ENCODE results near the gene NACC2. TPM values are rescaled to one million over a fixed set of nuclear protein-coding genes. Genes with fewer than 3 reads are reported as not detected.
"Not testable (repeated sequence)": the region's sequence is repeated elsewhere in the genome, so short reads cannot be mapped to it uniquely, and the experiment has no call there.

Gene NACC2
- total RNA-seq, 1 donor from 2014 or later: 34.0 TPM

DNA sequence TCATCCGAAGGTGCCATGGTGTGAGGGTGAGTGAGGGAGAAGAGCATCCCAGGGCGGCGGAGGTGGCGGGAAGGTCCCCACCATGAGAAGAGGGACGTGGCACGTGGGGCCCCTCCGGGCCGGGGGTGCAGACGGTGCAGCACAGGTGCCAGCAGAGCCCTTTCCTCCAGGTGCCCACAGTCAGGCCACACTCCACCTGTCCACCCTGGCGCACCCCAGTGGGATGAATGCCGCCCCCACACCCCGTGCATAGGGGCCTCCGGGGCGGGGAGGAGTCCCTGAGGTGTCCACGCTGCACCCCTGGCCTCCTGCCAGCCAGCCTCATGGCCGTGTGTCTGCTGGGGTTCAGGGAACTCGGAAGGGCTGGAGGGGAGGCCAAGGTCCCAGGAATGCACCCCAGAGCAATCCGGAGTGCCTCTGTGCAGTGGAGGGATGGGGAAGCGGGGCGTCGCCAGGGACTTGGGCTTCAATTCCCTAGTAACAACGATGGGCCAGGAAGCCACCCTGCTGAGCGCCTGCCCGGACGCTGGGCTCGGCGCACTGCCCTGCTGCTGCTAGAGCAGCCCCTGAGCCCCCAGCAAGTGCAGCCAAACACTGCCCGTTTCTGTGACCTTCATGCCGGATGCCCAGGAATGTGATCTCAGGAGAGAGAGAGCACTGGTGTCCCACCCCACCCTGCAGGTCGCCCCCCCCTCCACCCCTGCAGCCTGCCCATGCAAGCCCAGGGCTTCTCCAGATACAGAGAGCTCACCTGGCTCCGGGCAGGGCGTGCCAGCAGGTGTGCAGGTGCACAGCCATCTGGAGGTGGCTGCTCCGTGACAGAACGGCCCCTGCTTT, 8.8 kb upstream of the NACC2 start:
- no peaks in the 10 kb centered on the region for H3K9me3 Mint-ChIP-seq (ENCODE audit: unreplicated experiment)
- H3K9me3 ChIP-seq (ENCODE audit: insufficient read depth, low read depth, low read length): no peaks in the 10 kb centered on the region
- no peak overlapping the region for H3K4me2 ChIP-seq (ENCODE audit: low read length)
- H3K79me2 ChIP-seq (ENCODE audit: insufficient read depth, low read length): no peaks in the 10 kb centered on the region
- H3K4me1 Mint-ChIP-seq (ENCODE audit: low read depth, unreplicated experiment): peaks cover 14% of the 10 kb centered on the region
- no peak overlapping the region for H3K4me3 ChIP-seq (ENCODE audit: insufficient read depth, low read depth, low read length)
- no peaks in the 10 kb centered on the region for H4K20me1 ChIP-seq (ENCODE audit: insufficient read depth, low read length)
- H3K27ac ChIP-seq (ENCODE audit: low read depth, low read length): no peak overlapping the region
- DNase-seq (ENCODE audit: low read depth) (no peak), FAIRE-seq (no peak)
- peaks cover 5% of the 10 kb centered on the region for H3K27me3 Mint-ChIP-seq (ENCODE audit: low read depth, unreplicated experiment)
- H3K27ac Mint-ChIP-seq (ENCODE audit: unreplicated experiment): no peak overlapping the region
- H3K36me3 Mint-ChIP-seq (ENCODE audit: low read depth, unreplicated experiment): no peaks in the 10 kb centered on the region
- TF ChIP-seq, protein P1, sequence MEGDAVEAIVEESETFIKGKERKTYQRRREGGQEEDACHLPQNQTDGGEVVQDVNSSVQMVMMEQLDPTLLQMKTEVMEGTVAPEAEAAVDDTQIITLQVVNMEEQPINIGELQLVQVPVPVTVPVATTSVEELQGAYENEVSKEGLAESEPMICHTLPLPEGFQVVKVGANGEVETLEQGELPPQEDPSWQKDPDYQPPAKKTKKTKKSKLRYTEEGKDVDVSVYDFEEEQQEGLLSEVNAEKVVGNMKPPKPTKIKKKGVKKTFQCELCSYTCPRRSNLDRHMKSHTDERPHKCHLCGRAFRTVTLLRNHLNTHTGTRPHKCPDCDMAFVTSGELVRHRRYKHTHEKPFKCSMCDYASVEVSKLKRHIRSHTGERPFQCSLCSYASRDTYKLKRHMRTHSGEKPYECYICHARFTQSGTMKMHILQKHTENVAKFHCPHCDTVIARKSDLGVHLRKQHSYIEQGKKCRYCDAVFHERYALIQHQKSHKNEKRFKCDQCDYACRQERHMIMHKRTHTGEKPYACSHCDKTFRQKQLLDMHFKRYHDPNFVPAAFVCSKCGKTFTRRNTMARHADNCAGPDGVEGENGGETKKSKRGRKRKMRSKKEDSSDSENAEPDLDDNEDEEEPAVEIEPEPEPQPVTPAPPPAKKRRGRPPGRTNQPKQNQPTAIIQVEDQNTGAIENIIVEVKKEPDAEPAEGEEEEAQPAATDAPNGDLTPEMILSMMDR (IDR thresholded peaks at IDR 0.05; ENCODE audit: insufficient read depth, low read depth, low read length): no peak
- no peak for TF ChIP-seq EZH2 (IDR thresholded peaks at IDR 0.05; ENCODE audit: insufficient read depth, low read length)
- no peaks in the 10 kb centered on the region for H3K36me3 ChIP-seq (ENCODE audit: insufficient read depth, low read length)
- H3K27me3 ChIP-seq (ENCODE audit: insufficient read depth, low read length): no peaks in the 10 kb centered on the region
- peaks cover 9% of the 10 kb centered on the region for H3K4me1 ChIP-seq (ENCODE audit: insufficient read depth, low read length)
- no peak overlapping the region for H3K9ac ChIP-seq (ENCODE audit: low read length)
- H3K4me3 Mint-ChIP-seq (ENCODE audit: unreplicated experiment): no peak overlapping the region
- H2AFZ ChIP-seq (ENCODE audit: low read depth, low read length): no peak overlapping the region

DNA sequence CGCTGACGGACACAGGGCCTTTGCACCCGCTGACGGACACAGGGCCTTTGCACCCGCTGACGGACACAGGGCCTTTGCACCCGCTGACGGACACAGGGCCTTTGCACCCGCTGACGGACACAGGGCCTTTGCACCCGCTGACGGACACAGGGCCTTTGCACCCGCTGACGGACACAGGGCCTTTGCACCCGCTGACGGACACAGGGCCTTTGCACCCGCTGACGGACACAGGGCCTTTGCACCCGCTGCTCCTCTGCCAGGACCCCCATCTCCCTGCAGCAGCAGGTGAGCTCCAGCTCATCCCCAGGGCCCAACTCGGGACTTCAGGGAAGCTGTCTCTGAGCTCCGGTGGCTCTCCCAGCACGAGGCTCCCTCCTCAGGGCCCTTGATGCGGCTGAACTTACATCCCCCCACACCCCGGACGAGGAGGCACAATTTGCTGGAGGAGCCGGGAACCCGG, 6.6 kb upstream of the NACC2 start:
- H3K36me3 Mint-ChIP-seq (ENCODE audit: low read depth, unreplicated experiment); H3K4me2 ChIP-seq (ENCODE audit: low read length); H3K4me3 Mint-ChIP-seq (ENCODE audit: unreplicated experiment): not testable (repeated sequence)

DNA sequence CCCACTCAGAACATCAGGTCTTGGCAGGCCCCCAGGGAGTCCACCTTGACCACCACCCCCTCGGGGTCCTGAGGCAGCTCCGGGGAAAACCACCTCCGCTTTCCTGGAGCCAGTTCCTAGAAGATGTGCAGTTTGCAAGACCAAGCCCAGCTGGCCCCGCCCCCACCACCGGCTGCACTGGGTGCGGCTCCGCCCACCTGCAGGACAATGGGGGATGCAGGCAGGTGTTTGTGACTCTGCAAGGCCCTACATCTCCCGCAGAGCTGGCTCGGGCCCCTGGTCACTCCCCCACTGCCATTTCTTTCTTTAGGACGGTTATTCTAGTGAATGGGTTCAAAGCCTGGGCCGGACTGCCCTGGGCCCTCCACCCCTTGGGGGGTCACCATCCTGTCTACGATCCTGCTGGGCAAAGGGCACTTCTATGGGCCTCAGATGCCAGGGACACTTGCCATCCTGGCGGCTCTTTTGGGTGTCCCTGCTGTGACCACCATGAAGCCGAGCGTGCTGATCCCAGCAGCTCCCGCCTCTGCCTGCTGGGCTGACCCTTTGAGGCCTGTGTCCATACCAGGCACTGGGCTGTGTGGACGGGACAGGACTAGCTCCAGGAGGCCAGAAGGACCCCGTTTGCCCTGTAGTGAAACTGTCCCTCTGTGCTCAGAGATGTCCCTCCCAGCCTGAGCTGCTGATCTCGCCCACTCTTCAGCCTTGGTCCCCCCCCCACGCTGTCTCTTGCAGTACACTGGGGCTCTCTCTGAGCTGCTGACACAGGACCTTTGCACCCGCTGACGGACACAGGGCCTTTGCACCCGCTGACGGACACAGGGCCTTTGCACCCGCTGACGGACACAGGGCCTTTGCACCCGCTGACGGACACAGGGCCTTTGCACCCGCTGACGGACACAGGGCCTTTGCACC, 5.9 kb upstream of the NACC2 start:
- no peak overlapping the region for H3K27ac Mint-ChIP-seq (ENCODE audit: unreplicated experiment)
- Histone ChIP-seq H4K20me1 (ENCODE audit: insufficient read depth, low read length) (no peaks in the 10 kb centered on the region), H3K9ac (ENCODE audit: low read length) (no peak overlapping the region), H3K4me3 (ENCODE audit: insufficient read depth, low read depth, low read length) (no peak overlapping the region), H3K9me3 (ENCODE audit: insufficient read depth, low read depth, low read length) (no peaks in the 10 kb centered on the region), H2AFZ (ENCODE audit: low read depth, low read length) (no peak overlapping the region), H3K4me2 (ENCODE audit: low read length) (no peak overlapping the region), H3K27ac (ENCODE audit: low read depth, low read length) (no peak overlapping the region), H3K36me3 (ENCODE audit: insufficient read depth, low read length) (no peaks in the 10 kb centered on the region), H3K4me1 (ENCODE audit: insufficient read depth, low read length) (peaks cover 7% of the 10 kb centered on the region), H3K79me2 (ENCODE audit: insufficient read depth, low read length) (peaks cover 1% of the 10 kb centered on the region), H3K27me3 (ENCODE audit: insufficient read depth, low read length) (no peaks in the 10 kb centered on the region)
- peaks cover 10% of the 10 kb centered on the region for H3K27me3 Mint-ChIP-seq (ENCODE audit: low read depth, unreplicated experiment)
- no peak for FAIRE-seq
- H3K36me3 Mint-ChIP-seq (ENCODE audit: low read depth, unreplicated experiment): no peaks in the 10 kb centered on the region
- no peaks in the 10 kb centered on the region for H3K9me3 Mint-ChIP-seq (ENCODE audit: unreplicated experiment)
- TF ChIP-seq EZH2 (IDR thresholded peaks at IDR 0.05; ENCODE audit: insufficient read depth, low read length): no peak
- TF ChIP-seq, protein P1 (IDR thresholded peaks at IDR 0.05; ENCODE audit: insufficient read depth, low read depth, low read length): no peak
- no peak overlapping the region for H3K4me3 Mint-ChIP-seq (ENCODE audit: unreplicated experiment)
- H3K4me1 Mint-ChIP-seq (ENCODE audit: low read depth, unreplicated experiment): peaks cover 6% of the 10 kb centered on the region
- no peak for DNase-seq (ENCODE audit: low read depth)

More for the DNA sequence above, 6.6 kb upstream of the NACC2 start:
- not testable (repeated sequence) for H3K27me3 ChIP-seq (ENCODE audit: insufficient read depth, low read length); H2AFZ ChIP-seq (ENCODE audit: low read depth, low read length); H3K27ac Mint-ChIP-seq (ENCODE audit: unreplicated experiment); H3K36me3 ChIP-seq (ENCODE audit: insufficient read depth, low read length); H3K79me2 ChIP-seq (ENCODE audit: insufficient read depth, low read length); FAIRE-seq; H4K20me1 ChIP-seq (ENCODE audit: insufficient read depth, low read length); H3K27ac ChIP-seq (ENCODE audit: low read depth, low read length); H3K9me3 Mint-ChIP-seq (ENCODE audit: unreplicated experiment); H3K4me3 ChIP-seq (ENCODE audit: insufficient read depth, low read depth, low read length); H3K4me1 ChIP-seq (ENCODE audit: insufficient read depth, low read length); DNase-seq (ENCODE audit: low read depth); H3K9me3 ChIP-seq (ENCODE audit: insufficient read depth, low read depth, low read length); H3K9ac ChIP-seq (ENCODE audit: low read length); H3K4me1 Mint-ChIP-seq (ENCODE audit: low read depth, unreplicated experiment)
- H3K27me3 Mint-ChIP-seq (ENCODE audit: low read depth, unreplicated experiment): peaks cover 10% of the 10 kb centered on the region

All from astrocyte (in vitro differentiated cells and primary cell).